Medulla oblongata (tissue), 1 donor: Measurements from ENCODE around the gene GMPR2.
A peak's percentile ranks its signal among the peaks of the same experiment; 100 is the strongest.
"Not testable (repeated sequence)": the region's sequence is repeated elsewhere in the genome, so short reads cannot be mapped to it uniquely, and the experiment has no call there.

Experiments
- DNase-seq: peaks from one replicate; pipeline ENCODE4 v3.0.0-alpha.2; 2015; ENCODE audit errors: extremely low spot score

The GMPR2 gene

GRCh38 chr14:24202538-24202937 lies 30.2 kb upstream of the GMPR2 start:
- not testable (repeated sequence) for DNase-seq

- not testable (repeated sequence) for DNase-seq
Observed at GRCh38 chr14:24203249-24203886, 29.4 kb upstream of the GMPR2 start.

- DNase-seq = no peak
Observed at GRCh38 chr14:24204163-24205146, 28.3 kb upstream of the GMPR2 start.

GRCh38 chr14:24206260-24207103 lies 26.2 kb upstream of the GMPR2 start:
- no peak for DNase-seq

- no peak for DNase-seq
Observed at GRCh38 chr14:24207104-24207551, 25.6 kb upstream of the GMPR2 start.

GRCh38 chr14:24207625-24208024 lies 25.1 kb upstream of the GMPR2 start:
- no peak for DNase-seq

GRCh38 chr14:24211311-24211710 lies 21.4 kb upstream of the GMPR2 start:
- no peak for DNase-seq

GRCh38 chr14:24212924-24213865 lies 19.5 kb upstream of the GMPR2 start, which contains the start of gene CHMP4A:
Gene CHMP4A (minus strand): TSS chr14:24213488. CDS start chr14:24213439, 49 bp downstream.
- DNase-seq = peak; percentile 95

- DNase-seq = no peak
Observed at GRCh38 chr14:24213866-24214662, 18.7 kb upstream of the GMPR2 start.

GRCh38 chr14:24215495-24216344 lies 17.0 kb upstream of the GMPR2 start, which contains the start of gene MDP1:
Gene MDP1 (minus strand): TSS chr14:24216066. CDS start chr14:24215955, 111 bp downstream.
- peak; percentile 95 for DNase-seq

GRCh38 chr14:24216345-24216699 lies 16.4 kb upstream of the GMPR2 start:
- no peak for DNase-seq

- not testable (repeated sequence) for DNase-seq
Observed at GRCh38 chr14:24216876-24217275, 15.9 kb upstream of the GMPR2 start.

- no peak for DNase-seq
Observed at GRCh38 chr14:24219080-24219479, 13.6 kb upstream of the GMPR2 start.

- no peak for DNase-seq
Observed at GRCh38 chr14:24219521-24219920, 13.2 kb upstream of the GMPR2 start.

GRCh38 chr14:24222987-24223386 lies 9.7 kb upstream of the GMPR2 start:
- DNase-seq = not testable (repeated sequence)

GRCh38 chr14:24224618-24225071 lies 8.1 kb upstream of the GMPR2 start:
- no peak for DNase-seq

- no peak for DNase-seq
Observed at GRCh38 chr14:24226473-24226872, 6.3 kb upstream of the GMPR2 start.

- DNase-seq = no peak
Observed at GRCh38 chr14:24228902-24229301, 3.8 kb upstream of the GMPR2 start.
